Astrocyte (in vitro differentiated cells and primary cell): ENCODE results near the gene IGF2BP3. TPM values are rescaled to one million over a fixed set of nuclear protein-coding genes. Genes with fewer than 3 reads are reported as not detected.

Experiments
- DNase-seq: peaks from one replicate; pipeline ENCODE4 v3.0.0-alpha.2; 2010; ENCODE audit warnings: low read depth
- FAIRE-seq: peaks from 2 replicates; lab custom pipeline; 2011; peaks lifted over from hg19 to GRCh38; lab: Jason Lieb, UNC
- H2AFZ ChIP-seq: 2 replicates; pipeline ENCODE4 v1.6.0; 2012; ENCODE audit warnings: low read depth, low read length, inconsistent platforms
- H3K27ac ChIP-seq: 2 replicates; pipeline ENCODE4 v1.5.1; 2011; ENCODE audit warnings: low read depth, low read length, inconsistent platforms
- H3K27me3 ChIP-seq: 2 replicates; pipeline ENCODE4 v1.6.0; 2011; ENCODE audit warnings: low read length, inconsistent platforms; ENCODE audit not compliant: insufficient read depth
- H3K36me3 ChIP-seq: 2 replicates; pipeline ENCODE4 v1.5.1; 2011; ENCODE audit warnings: low read length, inconsistent platforms; ENCODE audit not compliant: insufficient read depth
- H3K4me1 ChIP-seq: 2 replicates; pipeline ENCODE4 v1.5.1; 2011; ENCODE audit warnings: low read length, inconsistent platforms; ENCODE audit not compliant: insufficient read depth
- H3K4me2 ChIP-seq: 2 replicates; pipeline ENCODE4 v1.6.0; 2012; ENCODE audit warnings: low read length, inconsistent platforms
- H3K4me3 ChIP-seq: 2 replicates; pipeline ENCODE4 v1.5.1; 2011; ENCODE audit warnings: low read depth, mild to moderate bottlenecking, low read length, inconsistent platforms; ENCODE audit not compliant: insufficient read depth
- H3K79me2 ChIP-seq: 2 replicates; pipeline ENCODE4 v1.6.0; 2012; ENCODE audit warnings: mild to moderate bottlenecking, low read length, inconsistent platforms; ENCODE audit not compliant: insufficient read depth
- H3K9ac ChIP-seq: 2 replicates; pipeline ENCODE4 v1.6.0; 2012; ENCODE audit warnings: mild to moderate bottlenecking, low read length, inconsistent platforms
- H3K9me3 ChIP-seq: 2 replicates; pipeline ENCODE4 v1.5.1; 2012; ENCODE audit warnings: low read depth, mild to moderate bottlenecking, low read length, inconsistent platforms; ENCODE audit not compliant: insufficient read depth
- H4K20me1 ChIP-seq: 2 replicates; pipeline ENCODE4 v1.6.0; 2012; ENCODE audit warnings: low read length, inconsistent platforms; ENCODE audit not compliant: insufficient read depth
- H3K27ac Mint-ChIP-seq: one replicate; pipeline ENCODE4 v1.8.0; 2021; ENCODE audit warnings: mild to moderate bottlenecking, mixed read lengths; ENCODE audit not compliant: unreplicated experiment
- H3K27me3 Mint-ChIP-seq: one replicate; pipeline ENCODE4 v1.8.0; 2021; ENCODE audit warnings: low read depth, mixed read lengths; ENCODE audit not compliant: unreplicated experiment
- H3K36me3 Mint-ChIP-seq: one replicate; pipeline ENCODE4 v1.8.0; 2021; ENCODE audit warnings: low read depth, mixed read lengths; ENCODE audit not compliant: unreplicated experiment
- H3K4me1 Mint-ChIP-seq: one replicate; pipeline ENCODE4 v1.8.0; 2021; ENCODE audit warnings: low read depth, mixed read lengths; ENCODE audit not compliant: unreplicated experiment
- H3K4me3 Mint-ChIP-seq: one replicate; pipeline ENCODE4 v1.8.0; 2021; ENCODE audit warnings: mild to moderate bottlenecking, moderate library complexity, mixed read lengths; ENCODE audit not compliant: unreplicated experiment
- H3K9me3 Mint-ChIP-seq: one replicate; pipeline ENCODE4 v1.8.0; 2021; ENCODE audit warnings: mild to moderate bottlenecking, mixed read lengths; ENCODE audit not compliant: unreplicated experiment
- CTCF ChIP-seq: IDR thresholded peaks from 2 replicates; pipeline ENCODE4 v1.5.1; 2011; ENCODE audit warnings: low read depth, mild to moderate bottlenecking, inconsistent platforms, low read length, moderate library complexity; ENCODE audit not compliant: insufficient read depth
- EZH2 ChIP-seq: IDR thresholded peaks from 2 replicates; pipeline ENCODE4 v1.6.1; 2012; ENCODE audit warnings: mild to moderate bottlenecking, low read length, inconsistent platforms; ENCODE audit not compliant: insufficient read depth
- total RNA-seq: library from RNA; stranded (reverse); gene quantifications from 2 replicates; pipeline ENCODE4 v1.2.1, GENCODE V29; 2021

IGF2BP3 gene
- total RNA-seq, 1 donor from 2014 or later, result 79.5 TPM

DNA sequence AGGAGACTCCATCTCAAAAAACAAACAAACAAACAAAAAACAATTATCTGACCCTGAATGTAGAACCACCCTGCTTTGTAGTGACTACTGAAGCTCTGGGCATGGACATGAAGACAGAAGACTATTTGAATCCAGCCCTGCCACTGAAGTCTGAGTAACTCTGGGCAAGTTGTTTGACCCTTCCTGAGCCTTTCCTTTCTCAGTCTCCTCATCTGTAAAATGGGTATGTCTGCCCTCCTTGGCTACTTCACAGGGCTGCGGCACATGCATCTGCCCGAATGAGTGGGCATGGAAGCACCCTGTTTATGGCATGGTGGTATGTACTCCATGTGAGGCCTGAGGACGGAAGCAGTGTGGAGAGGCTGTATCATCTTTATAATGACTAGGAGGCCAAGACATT, 193.3 kb downstream of the IGF2BP3 start:
- H3K36me3 Mint-ChIP-seq, result no peaks in the 10 kb centered on the region
- no peak for FAIRE-seq

DNA sequence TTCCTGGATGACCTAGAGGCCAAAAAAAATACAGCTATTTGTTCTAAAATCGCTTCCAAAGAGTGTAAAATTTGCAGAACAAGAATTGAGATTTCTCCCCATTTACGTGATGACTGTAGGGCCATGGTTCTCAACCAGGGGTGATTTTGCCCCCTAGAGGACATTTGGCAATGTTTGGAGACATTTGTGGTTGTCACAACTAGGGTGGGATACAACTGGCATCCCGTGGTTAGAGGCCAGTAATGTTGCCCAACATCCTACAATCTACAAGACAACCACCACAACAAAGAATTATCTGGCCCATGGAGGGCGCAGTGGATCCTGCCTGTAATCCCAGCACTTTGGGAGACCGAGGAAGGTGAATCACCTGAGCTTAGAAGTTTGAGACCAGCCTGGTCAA, 193.9 kb downstream of the IGF2BP3 start:
- Histone ChIP-seq H3K79me2 (no peaks in the 10 kb centered on the region), H2AFZ (no peak overlapping the region), H3K4me1 (peaks cover 5% of the 10 kb centered on the region), H3K9me3 (no peaks in the 10 kb centered on the region), H3K9ac (no peak overlapping the region), H3K27ac (no peak overlapping the region), H3K4me3 (no peak overlapping the region), H3K27me3 (peaks cover 13% of the 10 kb centered on the region), H3K36me3 (no peaks in the 10 kb centered on the region), H4K20me1 (no peaks in the 10 kb centered on the region), H3K4me2 (no peak overlapping the region)
- H3K27me3 Mint-ChIP-seq, result no peaks in the 10 kb centered on the region
- no peak for FAIRE-seq
- no peak overlapping the region for H3K4me3 Mint-ChIP-seq
- no peaks in the 10 kb centered on the region for H3K36me3 Mint-ChIP-seq
- no peak overlapping the region for H3K27ac Mint-ChIP-seq
- H3K4me1 Mint-ChIP-seq, result no peaks in the 10 kb centered on the region
- no peak for DNase-seq
- TF ChIP-seq EZH2 (no peak), CTCF (peak; percentile 16)
- no peaks in the 10 kb centered on the region for H3K9me3 Mint-ChIP-seq

More for the DNA sequence above, 193.3 kb downstream of the IGF2BP3 start:
- no peak overlapping the region for H2AFZ ChIP-seq
- no peak overlapping the region for H3K4me2 ChIP-seq
- DNase-seq, result no peak
- Mint-ChIP-seq H3K4me1 (no peaks in the 10 kb centered on the region), H3K4me3 (no peak overlapping the region), H3K27ac (no peak overlapping the region), H3K27me3 (no peaks in the 10 kb centered on the region), H3K9me3 (no peaks in the 10 kb centered on the region)
- H3K36me3 ChIP-seq, result no peaks in the 10 kb centered on the region
- H3K27me3 ChIP-seq, result peaks cover 11% of the 10 kb centered on the region
- peaks cover 5% of the 10 kb centered on the region for H3K4me1 ChIP-seq
- no peaks in the 10 kb centered on the region for H3K79me2 ChIP-seq
- H3K4me3 ChIP-seq, result no peak overlapping the region
- no peak for TF ChIP-seq EZH2
- no peak for TF ChIP-seq CTCF
- H3K9ac ChIP-seq, result no peak overlapping the region
- no peak overlapping the region for H3K27ac ChIP-seq
- H3K9me3 ChIP-seq, result no peaks in the 10 kb centered on the region
- H4K20me1 ChIP-seq, result no peaks in the 10 kb centered on the region

- Histone ChIP-seq H3K9ac (no peak overlapping the region), H3K79me2 (no peaks in the 10 kb centered on the region), H3K36me3 (no peaks in the 10 kb centered on the region), H3K4me1 (peaks cover 5% of the 10 kb centered on the region), H3K4me2 (no peak overlapping the region), H2AFZ (no peak overlapping the region), H3K9me3 (no peaks in the 10 kb centered on the region), H3K4me3 (no peak overlapping the region), H3K27me3 (peaks cover 16% of the 10 kb centered on the region), H3K27ac (no peak overlapping the region), H4K20me1 (no peaks in the 10 kb centered on the region)
- Mint-ChIP-seq H3K27me3 (peaks cover 4% of the 10 kb centered on the region), H3K9me3 (no peaks in the 10 kb centered on the region), H3K4me1 (no peaks in the 10 kb centered on the region), H3K4me3 (no peak overlapping the region), H3K27ac (no peak overlapping the region), H3K36me3 (no peaks in the 10 kb centered on the region)
- no peak for DNase-seq
- TF ChIP-seq EZH2 (no peak), CTCF (no peak)
- FAIRE-seq, result no peak
These were observed 194.4 kb downstream of the IGF2BP3 start for GRCh38 chr7:23275912-23276311.
